ENCODE measurements around the gene ARGLU1.

ARGLU1 gene

DNA sequence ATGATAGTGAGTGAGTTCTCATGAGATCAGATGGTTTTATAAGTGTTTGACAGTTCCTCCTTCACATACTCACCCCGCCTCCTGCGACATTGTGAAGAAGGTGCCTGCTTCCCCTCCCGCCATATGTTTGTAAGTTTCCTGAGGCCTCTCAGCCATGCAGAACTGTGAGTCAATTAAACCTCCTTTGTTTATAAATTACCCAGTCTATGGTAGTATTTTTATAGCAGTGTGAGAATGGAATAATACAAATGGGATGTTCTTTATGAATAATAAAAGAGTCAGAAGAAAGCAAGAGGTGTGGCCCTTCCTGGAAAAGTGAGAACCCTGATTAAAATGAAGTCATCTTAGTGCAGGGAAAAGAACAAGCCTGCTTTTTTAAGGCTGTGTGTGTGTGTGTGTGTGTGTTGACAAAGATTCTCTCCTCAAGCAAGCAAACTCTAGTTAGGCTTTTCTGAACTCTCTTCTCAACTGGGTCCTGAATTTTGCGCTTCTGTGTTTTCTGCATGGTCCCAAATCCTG, 18.8 kb upstream of the ARGLU1 start:
- no peak for DNase-seq (ENCODE audit: low read depth)

DNA sequence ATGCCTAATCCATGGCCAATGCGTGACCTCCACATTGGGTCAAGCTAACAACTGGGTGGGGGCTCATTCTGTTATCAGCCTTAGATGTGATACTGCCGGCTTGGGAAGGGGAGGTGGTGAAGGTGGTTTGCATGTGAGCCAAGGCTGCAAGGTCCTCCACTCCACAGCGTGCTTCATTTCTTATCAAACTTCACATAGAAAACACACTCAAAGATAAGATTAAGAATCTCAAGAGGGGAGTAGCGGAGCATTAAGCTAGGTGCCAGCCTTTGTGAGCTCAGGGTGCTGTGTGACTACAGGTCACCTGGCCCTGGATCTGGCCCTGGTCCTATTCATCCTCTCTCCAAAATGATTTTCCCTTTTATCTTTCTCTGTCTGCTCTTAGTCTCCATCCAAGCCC, 13.3 kb upstream of the ARGLU1 start:
- no peak for DNase-seq (ENCODE audit: low read depth)

DNA sequence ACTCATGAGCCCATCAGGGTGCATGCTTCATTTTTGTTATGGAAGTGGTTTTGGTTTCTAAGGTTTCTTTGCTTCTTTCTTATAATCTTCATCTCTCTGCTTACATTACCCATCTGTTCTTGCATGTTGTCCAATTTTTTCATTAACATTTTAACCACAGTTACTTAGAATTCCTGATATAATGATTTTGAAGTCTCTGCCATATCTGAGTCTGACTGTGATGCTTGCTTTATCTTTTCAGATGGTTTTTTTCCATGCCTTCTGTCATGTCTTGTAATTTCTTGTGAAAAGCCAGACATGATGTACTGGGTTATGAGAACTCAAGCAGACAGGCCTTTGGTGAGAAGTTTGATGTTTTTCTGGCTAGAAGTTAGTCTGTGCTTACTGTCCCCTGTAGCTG, 8.0 kb upstream of the ARGLU1 start:
- no peak for DNase-seq (ENCODE audit: low read depth)

DNA sequence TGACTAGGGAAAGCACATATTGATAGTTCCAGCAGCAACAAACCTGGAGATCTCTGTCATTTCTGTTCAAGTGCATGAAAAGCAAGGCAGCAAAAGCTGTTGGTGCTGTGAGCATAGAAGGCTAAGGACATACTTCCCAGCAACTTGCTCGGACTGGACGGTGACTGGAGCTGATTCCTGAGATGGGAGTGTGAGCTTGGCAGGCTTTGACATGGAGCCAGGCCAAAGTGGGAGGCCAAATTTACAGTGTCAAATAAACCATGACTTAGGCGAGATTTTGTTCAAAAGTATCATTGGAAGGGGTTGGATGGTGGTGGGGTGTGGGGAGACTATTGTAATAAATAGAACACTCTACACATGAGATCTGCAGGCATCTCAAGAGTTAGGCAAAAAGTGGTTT, 5.9 kb upstream of the ARGLU1 start:
- DNase-seq (ENCODE audit: low read depth) = no peak

DNA sequence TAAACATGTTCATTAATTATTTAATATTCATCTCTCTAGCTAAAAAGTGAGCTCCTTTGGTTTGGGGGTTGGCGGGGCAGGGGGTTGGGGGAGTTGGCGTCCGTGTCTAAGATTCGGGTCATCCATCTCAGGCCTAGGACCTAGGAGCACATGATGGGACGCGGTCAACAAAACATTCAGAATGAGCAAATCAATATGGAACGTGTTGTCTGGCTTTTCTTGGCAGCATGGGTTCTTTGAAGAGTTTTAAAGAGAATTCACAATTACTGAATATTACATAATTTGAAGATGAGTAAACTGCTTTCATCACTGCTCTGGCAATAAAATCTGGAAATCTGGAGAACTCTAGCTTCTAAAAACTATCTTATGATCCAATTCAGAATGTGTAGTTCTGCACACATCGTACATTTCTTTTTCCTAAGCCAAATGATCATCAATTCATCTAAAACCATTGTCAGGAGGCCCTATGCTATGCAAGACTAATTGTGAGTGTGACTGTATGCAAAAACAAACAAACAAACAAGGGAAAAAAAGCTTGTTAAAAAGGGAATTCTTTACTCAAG, 5.4 kb upstream of the ARGLU1 start:
- no peak for DNase-seq (ENCODE audit: low read depth)

DNA sequence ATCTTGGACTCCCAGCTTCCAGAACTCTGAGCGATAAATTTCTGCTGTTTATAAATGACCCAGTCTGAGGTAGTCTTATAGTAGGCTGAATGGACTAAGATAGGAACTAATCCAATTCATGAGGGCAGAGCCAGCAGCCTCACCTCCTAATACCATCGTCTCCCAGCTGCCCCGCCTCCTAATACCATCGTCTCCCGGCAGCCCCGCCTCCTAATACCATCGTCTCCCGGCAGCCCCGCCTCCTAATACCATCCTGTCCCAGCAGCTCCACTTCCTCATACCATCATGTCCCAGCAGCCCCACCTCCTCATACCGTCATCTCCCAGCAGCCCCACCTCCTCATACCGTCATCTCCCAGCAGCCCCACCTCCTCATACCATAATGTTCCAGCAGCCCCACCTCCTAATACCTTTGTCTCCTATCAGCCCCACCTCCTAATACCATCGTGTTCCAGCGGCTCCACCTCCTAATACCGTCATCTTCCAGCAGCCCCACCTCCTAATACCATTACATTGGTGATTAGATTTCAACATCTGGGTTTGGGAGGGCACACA, 2.4 kb upstream of the ARGLU1 start:
- peak; percentile 76 for DNase-seq (ENCODE audit: low read depth)

DNA sequence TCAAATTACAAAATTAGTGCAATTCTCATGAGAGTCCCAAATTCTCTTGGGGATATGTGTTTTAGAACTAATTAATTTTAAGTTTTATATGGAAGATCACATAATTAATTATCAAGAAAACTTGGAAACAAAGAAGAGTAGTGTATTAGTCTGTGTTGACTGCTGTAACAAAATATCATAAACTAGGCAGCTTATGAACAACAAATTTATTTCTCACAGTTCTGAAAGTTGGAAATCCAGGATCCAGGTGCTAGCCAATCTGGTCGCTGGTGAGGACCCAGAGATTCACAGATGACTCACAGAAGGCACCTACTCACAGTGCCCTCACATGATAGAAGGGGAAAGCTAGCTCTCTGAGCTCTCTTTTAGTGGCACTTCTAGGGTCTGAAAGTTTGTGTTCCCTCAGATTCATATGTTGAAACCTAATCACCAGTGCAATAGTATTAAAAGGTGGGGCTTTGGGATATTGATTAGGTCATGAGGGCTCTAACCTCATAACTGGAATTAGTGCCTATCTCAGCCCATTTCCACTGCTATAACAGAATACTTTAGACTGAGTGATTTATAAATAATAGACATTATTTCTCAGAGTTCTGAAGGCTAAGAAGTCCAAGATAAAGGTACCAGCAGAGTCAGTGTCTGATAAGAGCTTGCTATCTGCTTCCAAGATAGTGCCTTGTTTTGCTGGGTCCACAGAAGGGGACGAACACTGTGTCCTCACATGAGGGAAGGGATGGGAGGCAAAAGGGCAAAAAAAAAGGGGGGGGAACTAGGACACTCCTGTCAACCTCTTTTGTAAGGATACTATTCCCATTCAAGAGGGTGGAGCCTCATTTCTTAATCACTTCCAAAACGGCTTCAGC, 1.5 kb upstream of the ARGLU1 start:
- peak; percentile 53 for DNase-seq (ENCODE audit: low read depth)

DNA sequence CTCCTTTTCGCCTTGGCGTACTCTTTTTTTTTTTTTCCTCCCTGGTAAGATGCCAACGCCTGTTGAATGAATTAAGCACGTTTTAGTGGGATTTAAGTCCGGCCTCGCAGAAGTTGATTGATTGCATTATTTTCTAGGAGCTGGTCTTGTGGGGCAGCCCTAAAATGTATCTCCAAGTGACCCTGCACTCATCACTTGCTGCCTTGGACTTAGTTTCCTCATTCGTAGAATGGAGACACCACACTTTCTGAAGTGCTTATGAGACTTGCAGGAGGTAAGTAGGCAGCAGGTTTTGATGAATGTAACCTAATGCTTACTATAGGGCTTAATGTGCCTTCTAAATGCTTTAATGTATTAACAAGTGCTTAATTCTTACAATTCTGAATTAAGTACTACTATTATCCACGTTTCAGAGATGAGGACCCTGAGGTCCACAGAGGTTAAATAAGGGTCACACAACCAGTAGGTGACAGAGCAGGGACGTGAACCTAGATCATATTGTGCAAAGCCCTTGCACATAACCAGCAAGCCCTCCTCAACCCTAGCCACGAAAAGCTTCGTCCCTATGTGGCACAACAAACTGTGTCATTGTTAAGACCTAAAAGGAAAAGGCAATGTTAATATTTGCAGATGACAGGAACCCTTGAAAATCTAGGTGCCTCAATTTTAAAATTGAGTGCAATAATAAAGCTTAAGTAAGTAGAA, 514 bp upstream of the ARGLU1 start:
- DNase-seq (ENCODE audit: low read depth) = no peak

DNA sequence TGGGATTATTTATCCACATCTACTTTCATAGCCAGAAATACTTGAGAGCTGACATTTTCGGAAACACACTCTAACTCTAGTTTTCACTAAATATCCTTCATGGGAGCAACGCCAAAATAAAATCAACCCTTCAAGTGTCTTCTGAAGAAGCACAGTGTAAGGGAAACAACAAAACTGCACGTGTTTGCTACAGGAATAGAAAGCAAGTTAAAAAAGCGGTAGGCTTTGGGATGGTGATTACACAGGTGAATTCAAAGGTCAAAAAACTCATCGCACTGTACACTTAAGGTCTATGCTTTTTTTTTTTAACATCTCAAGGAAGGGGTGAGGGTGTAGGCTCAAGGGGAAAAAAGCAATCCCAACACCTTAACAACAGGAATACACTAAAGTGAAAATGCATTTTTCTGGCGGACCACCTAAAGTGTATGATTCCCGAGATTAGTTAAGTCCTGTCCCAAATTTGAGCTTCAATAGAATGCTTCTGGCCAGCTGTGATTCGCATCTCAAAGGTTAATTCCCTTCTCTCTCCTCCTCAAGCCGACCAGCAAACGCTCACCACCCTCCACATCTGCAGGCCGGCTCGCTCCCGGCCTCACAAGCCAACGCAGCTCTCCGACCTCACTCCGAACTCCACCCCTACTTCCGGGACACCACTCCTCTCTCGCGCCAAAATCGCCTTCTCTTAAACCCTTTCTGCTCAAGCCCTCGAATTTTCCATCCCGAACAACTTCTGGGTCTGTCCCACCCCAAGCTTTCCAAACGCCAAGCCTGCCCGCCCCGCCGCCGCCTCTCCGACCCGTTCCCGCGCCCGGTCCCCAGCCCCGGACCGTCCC, 1.1 kb downstream of the ARGLU1 start:
- peak; percentile 77 for DNase-seq (ENCODE audit: low read depth)

DNA sequence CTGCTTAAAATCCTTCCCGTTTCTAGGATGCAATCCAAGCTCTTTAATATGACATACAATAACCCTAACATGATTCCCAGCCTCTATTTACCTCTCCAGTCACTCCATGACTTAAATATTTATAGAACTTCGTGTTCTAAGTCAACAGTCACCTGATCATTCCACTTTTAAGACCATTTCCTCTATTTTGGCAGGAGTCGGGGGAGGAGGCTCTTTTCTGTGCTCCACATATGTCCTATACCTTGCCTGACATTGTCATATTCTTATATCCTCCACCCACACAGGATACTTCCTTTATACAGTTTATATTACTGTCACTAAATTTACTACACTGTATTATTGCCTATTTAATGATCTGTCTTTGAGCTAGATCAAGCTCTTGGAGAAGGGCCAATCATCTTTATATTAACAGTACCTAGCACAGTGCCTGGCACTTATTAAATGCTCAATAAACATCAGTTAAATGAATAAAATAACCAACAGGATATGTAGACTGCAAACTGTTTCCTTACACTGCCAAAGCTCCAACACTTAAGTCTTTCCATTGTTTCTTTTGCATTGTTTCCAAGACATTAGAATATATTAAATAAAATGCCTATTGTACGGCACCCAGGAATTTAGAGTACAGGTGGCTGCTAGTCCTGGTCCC, 2.7 kb downstream of the ARGLU1 start:
- DNase-seq (ENCODE audit: low read depth) = no peak

DNA sequence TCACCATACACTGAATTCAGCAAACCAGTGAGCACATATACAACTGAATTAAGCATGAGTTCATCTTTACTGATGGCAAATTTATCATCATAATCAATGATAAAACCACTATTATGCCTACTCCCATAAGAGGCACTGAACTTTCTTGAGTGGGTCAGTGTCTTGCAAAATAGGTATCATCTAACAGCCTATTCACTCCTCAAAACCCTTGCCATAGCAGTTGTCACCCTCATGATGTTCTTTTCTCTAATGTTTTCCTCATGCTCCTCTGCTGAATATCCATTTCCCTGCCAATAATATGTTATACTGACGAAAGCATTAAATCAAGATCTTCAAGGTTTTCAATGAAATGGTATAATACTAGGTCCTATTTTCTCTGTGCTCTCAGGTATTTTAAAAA, 5.6 kb downstream of the ARGLU1 start:
- DNase-seq (ENCODE audit: low read depth) = no peak

DNA sequence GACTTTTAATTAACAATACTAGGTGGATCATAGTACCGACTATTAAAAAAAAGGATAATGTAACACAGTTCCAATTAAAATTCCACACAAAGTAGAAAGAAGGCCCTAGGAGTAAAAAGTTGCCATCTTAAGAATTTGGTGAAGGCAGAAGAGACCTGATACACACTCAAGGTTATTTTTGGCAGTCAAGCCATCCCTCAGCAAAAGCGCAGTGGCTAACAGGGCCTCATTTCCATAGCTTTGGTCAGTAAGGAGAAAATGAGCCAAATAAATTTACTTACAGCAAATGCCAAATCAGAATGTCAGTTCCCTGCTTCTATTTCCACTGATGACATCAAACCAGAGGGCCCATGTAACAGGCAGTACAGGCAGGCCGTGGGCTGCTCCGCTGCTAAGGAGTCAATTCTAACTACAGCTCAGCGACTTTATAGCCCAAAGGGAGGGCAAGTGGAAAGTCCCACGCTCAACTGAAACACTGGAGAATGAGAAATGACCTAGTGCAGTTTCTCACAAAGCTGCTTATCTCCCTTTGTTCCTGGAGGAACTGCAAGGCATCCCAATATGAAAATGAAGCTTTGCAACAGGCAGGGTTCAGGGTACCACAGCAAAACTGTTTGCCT, 6.3 kb downstream of the ARGLU1 start:
- DNase-seq (ENCODE audit: low read depth) = no peak

DNA sequence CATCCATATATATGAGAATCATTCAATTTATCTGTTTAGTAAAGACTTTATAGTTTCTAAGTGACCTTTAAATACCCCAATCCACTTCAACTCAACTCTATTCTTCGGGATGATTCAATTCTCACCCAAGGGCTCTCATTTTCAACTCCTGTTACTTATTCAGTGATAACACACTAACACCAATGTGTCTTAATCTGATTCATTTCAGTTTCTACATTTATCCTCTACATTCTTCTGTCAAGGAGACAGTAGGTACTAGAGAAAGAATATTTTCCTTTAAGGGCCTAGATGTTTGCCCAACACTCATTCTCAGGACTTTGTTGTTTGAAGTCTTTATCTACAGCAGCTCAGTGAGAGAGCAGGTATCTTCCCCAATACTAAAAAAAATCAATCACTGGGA, 7.1 kb downstream of the ARGLU1 start:
- DNase-seq (ENCODE audit: low read depth) = no peak

DNA sequence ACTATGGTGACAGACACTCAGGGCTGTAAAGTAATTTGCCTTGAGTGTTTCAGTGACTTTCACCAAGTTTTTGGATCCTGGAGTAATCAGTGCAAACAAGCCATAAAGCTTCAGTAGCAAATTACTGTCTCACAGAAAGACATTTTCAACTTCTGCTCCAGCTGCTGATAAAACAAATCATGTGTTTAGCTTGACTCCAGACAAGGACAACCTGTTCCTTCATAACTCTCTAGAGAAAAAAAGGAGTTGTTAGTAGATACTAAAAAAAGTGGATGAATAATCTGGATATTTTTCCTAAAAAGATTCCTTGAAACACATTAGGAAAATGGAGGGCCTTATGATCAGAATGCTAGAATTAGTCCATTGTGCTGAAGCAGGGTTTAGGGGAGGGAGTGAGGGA, 9.4 kb downstream of the ARGLU1 start:
- no peak for DNase-seq (ENCODE audit: low read depth)

DNA sequence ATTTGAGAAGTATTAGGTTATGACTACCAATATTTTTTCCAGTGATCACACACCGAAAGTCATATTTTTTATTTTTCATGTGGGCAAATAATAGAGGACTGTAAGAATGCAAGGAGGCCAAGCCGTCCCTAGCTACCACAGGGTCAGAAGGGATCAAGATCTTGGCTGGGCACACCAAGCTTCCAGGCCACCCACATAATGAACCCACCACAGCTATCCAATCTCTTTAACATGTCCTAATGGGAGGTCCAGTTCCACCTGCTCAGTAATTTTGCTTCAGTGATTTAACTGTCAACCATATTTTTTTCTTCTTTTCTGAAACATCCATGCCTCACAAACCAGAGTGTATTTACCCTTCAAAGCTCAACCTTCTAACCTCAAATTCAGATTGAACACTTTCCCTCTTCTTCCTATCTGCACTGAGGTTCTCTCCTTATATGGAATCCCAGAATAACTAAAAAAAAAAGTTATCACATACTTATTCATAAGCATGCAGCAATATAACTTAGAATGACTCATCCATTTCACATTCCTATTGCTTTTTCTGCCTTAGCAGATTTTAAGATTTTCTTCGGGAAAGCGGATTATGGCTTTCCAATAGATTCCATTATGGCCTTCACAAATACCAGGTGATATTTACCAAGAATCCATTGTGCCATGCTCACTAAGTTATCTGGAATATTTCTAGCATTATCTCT, 12.2 kb downstream of the ARGLU1 start:
- DNase-seq (ENCODE audit: low read depth) = peak; percentile 63

DNA sequence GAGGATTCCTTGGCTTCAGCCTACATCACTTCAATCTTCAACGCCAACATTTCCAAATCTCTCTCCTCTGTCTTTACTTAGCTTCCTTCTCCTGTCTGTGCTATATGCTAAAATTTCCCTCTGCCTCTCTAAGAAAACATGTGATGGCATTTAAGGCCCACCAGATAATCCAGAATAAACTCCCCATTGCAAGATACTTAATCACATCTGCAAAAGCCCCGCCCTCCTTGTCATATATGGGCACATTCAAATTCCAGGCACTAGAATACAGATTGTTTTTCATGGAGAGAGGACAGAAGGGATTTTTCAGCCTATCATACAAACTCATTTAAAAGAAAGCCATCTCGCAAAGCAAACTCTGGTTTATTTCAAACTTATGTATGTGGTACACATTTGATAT, 16.2 kb downstream of the ARGLU1 start:
- DNase-seq (ENCODE audit: low read depth) = no peak

DNA sequence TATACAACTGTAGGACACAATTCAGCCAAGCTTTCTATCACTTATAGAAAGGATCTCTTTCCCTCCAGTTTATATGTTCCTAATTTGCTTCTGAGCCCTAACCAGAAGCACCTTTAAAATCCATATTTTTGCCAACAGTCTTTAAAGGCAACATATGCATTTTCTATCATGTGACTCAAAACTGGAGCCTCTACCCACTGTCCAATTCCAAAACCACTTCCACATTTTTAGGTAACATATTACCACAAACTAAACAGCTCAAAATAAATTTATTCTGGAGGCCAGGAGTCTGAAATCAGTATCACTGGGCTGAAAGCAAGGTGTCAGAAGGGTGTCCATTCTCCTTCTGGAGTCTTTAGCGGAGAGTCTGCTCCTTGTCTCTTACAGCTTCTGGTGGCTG, 16.6 kb downstream of the ARGLU1 start:
- no peak for DNase-seq (ENCODE audit: low read depth)

DNA sequence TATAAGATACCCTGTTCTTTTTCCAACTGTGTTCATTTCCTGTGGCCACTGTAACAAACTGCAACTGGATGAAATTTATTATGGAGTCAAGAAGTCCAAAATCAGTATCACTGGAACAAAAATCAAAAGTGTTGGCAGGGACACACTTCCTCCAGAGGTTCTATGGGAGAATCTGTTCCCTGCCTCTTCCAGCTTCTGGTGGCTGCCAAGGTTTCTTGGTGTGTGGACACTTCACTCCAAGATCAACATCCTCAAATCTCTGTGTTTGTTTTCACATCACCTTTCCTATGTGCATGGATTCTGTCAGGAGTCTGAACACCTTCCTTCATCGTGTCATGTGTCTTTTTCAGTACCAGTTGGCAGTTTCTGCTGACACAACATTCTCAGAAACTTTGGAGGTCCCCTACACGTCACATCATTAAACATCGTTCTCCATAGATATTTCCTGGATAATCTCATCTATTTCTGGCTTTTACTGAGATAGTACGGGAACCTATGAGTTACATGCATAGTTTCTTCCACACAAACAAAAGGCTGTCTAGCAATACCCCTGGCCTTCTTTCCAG, 17.3 kb downstream of the ARGLU1 start:
- DNase-seq (ENCODE audit: low read depth) = no peak

DNA sequence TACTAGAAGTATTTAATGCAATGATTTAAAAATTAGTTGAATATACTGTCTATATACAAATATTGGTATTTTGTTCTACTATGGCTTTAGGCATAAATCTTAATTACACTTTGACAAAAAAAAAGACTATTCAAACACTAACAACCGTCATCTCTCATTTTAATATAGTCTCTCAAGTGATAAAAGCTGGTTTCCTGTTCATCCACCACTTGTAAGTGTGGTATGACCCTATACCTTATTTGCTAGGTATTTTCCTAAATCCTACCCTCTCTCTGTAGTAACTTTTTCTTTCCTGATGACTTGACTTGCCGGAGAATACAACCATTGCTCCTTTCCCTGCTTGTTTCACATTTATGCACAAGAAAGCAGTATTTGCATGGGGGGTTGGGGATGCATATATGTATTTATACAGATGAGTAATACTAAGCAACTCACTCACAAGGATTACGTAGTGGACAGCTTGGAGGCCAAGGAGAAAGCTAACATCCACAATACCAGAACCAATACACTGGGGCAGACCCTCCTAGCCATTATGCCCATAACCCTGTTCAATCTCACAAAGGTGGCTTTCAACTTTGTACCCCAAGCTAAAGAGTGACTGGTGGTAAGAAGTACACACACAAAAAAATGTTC, 19.8 kb downstream of the ARGLU1 start:
- peak; percentile 54 for DNase-seq (ENCODE audit: low read depth)
